Pancreas (tissue), 10 donors: Measurements from ENCODE around the gene MEA1. TPM values are rescaled to one million over a fixed set of nuclear protein-coding genes. Genes with fewer than 3 reads are reported as not detected.

Experiments
- ATAC-seq, 4 donors: fragments of 200-7000 bp; cut with Tn5 transposase; one replicate each; pipeline versions ENCODE4 v1.8.0 to v1.9.1; 2020; ENCODE audit warnings: mild to moderate bottlenecking in 4 of 4, moderate library complexity in 4 of 4
- DNase-seq, 6 donors: peaks; one replicate each; pipeline ENCODE4 v3.0.0-alpha.2; 2020
- FAIRE-seq: peaks from 2 replicates; lab custom pipeline; 2012; peaks lifted over from hg19 to GRCh38; lab: Jason Lieb, UNC
- H3K27ac ChIP-seq, 4 donors: fragments of 200-600 bp; sonication (generic); 1 replicate in 3 of 4; 2 replicates in 1 of 4; pipeline versions ENCODE4 v1.5.0 to v1.8.0; 2020
- H3K27me3 ChIP-seq, 4 donors: fragments of 200-600 bp; one replicate each; pipeline ENCODE4 v1.8.0; 2021
- H3K36me3 ChIP-seq, 3 donors: fragments of 200-600 bp; sonication (generic) in 1 of 3; one replicate each; pipeline versions ENCODE4 v1.5.0 to v1.8.0; 2020 to 2021
- H3K4me1 ChIP-seq, 3 donors: fragments of 200-600 bp; one replicate each; pipeline ENCODE4 v1.8.0; 2021
- H3K4me3 ChIP-seq, 4 donors: fragments of 200-600 bp; sonication (generic) in 2 of 4; one replicate each; pipeline versions ENCODE4 v1.5.0 to v1.8.0; 2020 to 2021
- H3K9me3 ChIP-seq, 4 donors: fragments of 200-600 bp; one replicate each; pipeline ENCODE4 v1.8.0; 2021
- CTCF ChIP-seq, 4 donors: fragments of 200-600 bp; sonication (generic) in 3 of 4; IDR thresholded peaks; one replicate each; pipeline versions ENCODE4 v1.5.0 to v1.8.0; 2021; ENCODE audit warnings: antibody characterized with exemption in 4 of 4
- WGBS, 2 donors: extraction: QIAGEN DNeasy Blood & Tissue Kit; methylation state at CpG; one replicate each; pipeline ENCODE4 v1.1.7; 2013; 5-methylcytosine and 5-hydroxymethylcytosine counted together
- intact Hi-C, 3 donors: fragments of 100-400 bp; cut with DNase I; formaldehyde crosslinking; loops; one replicate each; pipeline versions ENCODE4 v1.11.1 to v1.14.2; 2022
- polyA plus RNA-seq, 2 donors: library from polyadenylated mRNA; stranded (reverse); fragments of 200-250 nt; gene quantifications; one replicate each; pipeline ENCODE4 v1.2.3, GENCODE V29; 2013
- total RNA-seq, 6 donors: library from RNA; stranded (reverse); fragmentation: NEBNext Ultra II Directional in 4 of 6; extraction: Animal tissue kit (Norgen Biotek cat#: 25700) in 4 of 6; gene quantifications; one replicate each; pipeline versions ENCODE4 v1.2.1 to v1.2.4, GENCODE V29; 2021 to 2023
- donor health status: healthy with polysubstance abuse.
- donor health status: DM: no; HTN: no; CAD: no; lungs with moderate emphysema.
- donor health status: DM: no; HTN: no; CAD: no.
- donor health status: control.
- donor health status: control.
- donor health status: Bipolar disorder and iron deficiency.
- donor health status: DM: yes; HTN: yes; CAD: no.
- donor health status: DM: no; HTN: no; CAD: no.
- donor health status: DM: no; HTN: no; CAD: no.
- donor health status: DM: yes; HTN: yes; CAD: no.

Gene MEA1
- total and polyA plus RNA-seq, 8 donors = 16.5 to 48.7 (median 24.6) TPM

- no peak for TF ChIP-seq CTCF (IDR thresholded peaks at IDR 0.05)
- intact Hi-C loops = no loop called here
Measured at GRCh38 chr6:42968126-42968701, 45.5 kb downstream of the MEA1 start.

GRCh38 chr6:42967228-42967627 lies 46.5 kb downstream of the MEA1 start:
- 91 to 98% methylated on average over 11 of the region's 11 CpGs for WGBS, 2 donors
- TF ChIP-seq CTCF (IDR thresholded peaks at IDR 0.05) = no peak
- no peaks in the 10 kb centered on the region for H3K9me3 ChIP-seq
- peak in 2 of 6 donors; percentile 41 to 79 for DNase-seq
- H3K27ac ChIP-seq = no peak overlapping the region
- H3K36me3 ChIP-seq = peaks cover 0 to 35% (median 14%) of the 10 kb centered on the region in 3 donors
- peaks cover 0 to 1% (median 0%) of the 10 kb centered on the region in 3 donors for H3K4me1 ChIP-seq
- no peak for FAIRE-seq
- no peaks in the 10 kb centered on the region for H3K27me3 ChIP-seq
- intact Hi-C loops = no loop called here
- no peak overlapping the region for H3K4me3 ChIP-seq
- ATAC-seq = no peak

More at GRCh38 chr6:42968126-42968701, 45.5 kb downstream of the MEA1 start:
- Histone ChIP-seq H3K9me3 (no peaks in the 10 kb centered on the region), H3K36me3 (peaks cover 0 to 35% (median 14%) of the 10 kb centered on the region in 3 donors), H3K27ac (no peak overlapping the region), H3K4me1 (no peaks in the 10 kb centered on the region), H3K4me3 (no peak overlapping the region), H3K27me3 (no peaks in the 10 kb centered on the region)
- peak in 1 of 6 donors; percentile 84 for DNase-seq
- 88 to 98% methylated on average over 12 of the region's 12 CpGs for WGBS, 2 donors
- peak in 1 of 4 donors; percentile 1 for ATAC-seq
- FAIRE-seq = no peak

- peaks cover 0 to 6% (median 0%) of the 10 kb centered on the region in 3 donors for H3K4me1 ChIP-seq
- WGBS, 2 donors = 79 to 85% methylated on average over 7 of the region's 7 CpGs
- H3K36me3 ChIP-seq = peaks cover 0 to 35% (median 14%) of the 10 kb centered on the region in 3 donors
- ATAC-seq = no peak
- H3K27me3 ChIP-seq = no peaks in the 10 kb centered on the region
- peak in 1 of 6 donors; percentile 40 for DNase-seq
- no peak for TF ChIP-seq CTCF (IDR thresholded peaks at IDR 0.05)
- intact Hi-C loops = no loop called here
- H3K27ac ChIP-seq = no peak overlapping the region
- no peak overlapping the region for H3K4me3 ChIP-seq
- no peak for FAIRE-seq
- no peaks in the 10 kb centered on the region for H3K9me3 ChIP-seq
Measured at GRCh38 chr6:42966571-42966970, 47.2 kb downstream of the MEA1 start.

GRCh38 chr6:42963855-42964605 lies 49.7 kb downstream of the MEA1 start:
- 80 to 85% methylated on average over 9 of the region's 9 CpGs for WGBS, 2 donors
- peak in 2 of 6 donors; percentile 42 to 74 for DNase-seq
- Histone ChIP-seq H3K4me3 (no peak overlapping the region), H3K36me3 (peaks cover 0 to 35% (median 14%) of the 10 kb centered on the region in 3 donors), H3K4me1 (peaks cover 0 to 13% (median 0%) of the 10 kb centered on the region in 3 donors), H3K9me3 (no peaks in the 10 kb centered on the region), H3K27me3 (no peaks in the 10 kb centered on the region), H3K27ac (no peak overlapping the region)
- no peak for FAIRE-seq
- TF ChIP-seq CTCF (IDR thresholded peaks at IDR 0.05) = no peak
- intact Hi-C loops = no loop called here
- no peak for ATAC-seq
